Skin epidermis (tissue), 12 donors: Measurements from ENCODE around the gene CCNB3.

Source experiments
- H3K27ac ChIP-seq, 21 experiments: fragments of 200-600 bp; sonication (generic) in 11 of 21; one replicate each; pipeline ENCODE4 v1.5.0; 2020; ENCODE audit warnings: mild to moderate bottlenecking in 3 of 21, inconsistent platforms in 2 of 21, moderate library complexity in 2 of 21
- H3K4me3 ChIP-seq, 7 experiments: fragments of 200-600 bp; sonication (generic) in 2 of 7; one replicate each; pipeline ENCODE4 v1.5.0; 2020; ENCODE audit warnings: inconsistent platforms in 2 of 7, mild to moderate bottlenecking in 2 of 7, moderate library complexity in 1 of 7

Gene CCNB3, protein sequence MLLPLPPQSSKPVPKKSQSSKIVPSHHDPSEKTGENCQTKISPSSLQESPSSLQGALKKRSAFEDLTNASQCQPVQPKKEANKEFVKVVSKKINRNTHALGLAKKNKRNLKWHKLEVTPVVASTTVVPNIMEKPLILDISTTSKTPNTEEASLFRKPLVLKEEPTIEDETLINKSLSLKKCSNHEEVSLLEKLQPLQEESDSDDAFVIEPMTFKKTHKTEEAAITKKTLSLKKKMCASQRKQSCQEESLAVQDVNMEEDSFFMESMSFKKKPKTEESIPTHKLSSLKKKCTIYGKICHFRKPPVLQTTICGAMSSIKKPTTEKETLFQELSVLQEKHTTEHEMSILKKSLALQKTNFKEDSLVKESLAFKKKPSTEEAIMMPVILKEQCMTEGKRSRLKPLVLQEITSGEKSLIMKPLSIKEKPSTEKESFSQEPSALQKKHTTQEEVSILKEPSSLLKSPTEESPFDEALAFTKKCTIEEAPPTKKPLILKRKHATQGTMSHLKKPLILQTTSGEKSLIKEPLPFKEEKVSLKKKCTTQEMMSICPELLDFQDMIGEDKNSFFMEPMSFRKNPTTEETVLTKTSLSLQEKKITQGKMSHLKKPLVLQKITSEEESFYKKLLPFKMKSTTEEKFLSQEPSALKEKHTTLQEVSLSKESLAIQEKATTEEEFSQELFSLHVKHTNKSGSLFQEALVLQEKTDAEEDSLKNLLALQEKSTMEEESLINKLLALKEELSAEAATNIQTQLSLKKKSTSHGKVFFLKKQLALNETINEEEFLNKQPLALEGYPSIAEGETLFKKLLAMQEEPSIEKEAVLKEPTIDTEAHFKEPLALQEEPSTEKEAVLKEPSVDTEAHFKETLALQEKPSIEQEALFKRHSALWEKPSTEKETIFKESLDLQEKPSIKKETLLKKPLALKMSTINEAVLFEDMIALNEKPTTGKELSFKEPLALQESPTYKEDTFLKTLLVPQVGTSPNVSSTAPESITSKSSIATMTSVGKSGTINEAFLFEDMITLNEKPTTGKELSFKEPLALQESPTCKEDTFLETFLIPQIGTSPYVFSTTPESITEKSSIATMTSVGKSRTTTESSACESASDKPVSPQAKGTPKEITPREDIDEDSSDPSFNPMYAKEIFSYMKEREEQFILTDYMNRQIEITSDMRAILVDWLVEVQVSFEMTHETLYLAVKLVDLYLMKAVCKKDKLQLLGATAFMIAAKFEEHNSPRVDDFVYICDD (N-terminal part only)

GRCh38 chrX:50204364-50204899 lies at the start of gene CCNB3:
Gene CCNB3 (plus strand): TSS chrX:50204765. CDS start chrX:50285164, 80,399 bp downstream.
- Histone ChIP-seq H3K27ac (peak within 1 kb of the TSS in 9 of 21 experiments; percentile 14 to 66 (median 33)), H3K4me3 (peak within 1 kb of the TSS in 2 of 7 experiments; percentile 12 to 26)

GRCh38 chrX:50157545-50158135 lies 46.9 kb upstream of the CCNB3 start:
- H3K27ac ChIP-seq, result no peak overlapping the region
- H3K4me3 ChIP-seq, result no peak overlapping the region

GRCh38 chrX:50158593-50158992 lies 46.0 kb upstream of the CCNB3 start:
- no peak overlapping the region for H3K27ac ChIP-seq
- no peak overlapping the region for H3K4me3 ChIP-seq

DNA sequence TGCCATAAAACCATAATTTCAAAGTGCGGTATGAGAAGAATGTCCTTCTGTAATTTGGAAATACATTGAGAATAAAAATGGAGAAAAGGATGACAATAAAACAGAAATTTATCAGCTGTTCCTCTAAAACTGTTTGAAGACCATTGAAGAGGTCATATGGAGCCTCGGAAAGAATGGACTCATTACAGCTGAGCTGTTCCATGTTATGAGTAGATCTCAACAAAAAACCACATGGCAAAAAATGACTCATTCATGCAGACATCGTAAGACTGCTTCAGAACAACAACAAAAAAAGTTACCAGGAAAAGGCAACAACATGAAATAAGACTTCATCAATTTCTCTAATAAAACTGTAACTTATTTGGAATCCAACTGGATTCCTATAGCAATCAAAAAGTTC lies 43.4 kb upstream of the CCNB3 start:
- Histone ChIP-seq H3K27ac (no peak overlapping the region), H3K4me3 (no peak overlapping the region)

GRCh38 chrX:50165727-50166126 lies 38.8 kb upstream of the CCNB3 start:
- Histone ChIP-seq H3K4me3 (no peak overlapping the region), H3K27ac (no peak overlapping the region)

DNA sequence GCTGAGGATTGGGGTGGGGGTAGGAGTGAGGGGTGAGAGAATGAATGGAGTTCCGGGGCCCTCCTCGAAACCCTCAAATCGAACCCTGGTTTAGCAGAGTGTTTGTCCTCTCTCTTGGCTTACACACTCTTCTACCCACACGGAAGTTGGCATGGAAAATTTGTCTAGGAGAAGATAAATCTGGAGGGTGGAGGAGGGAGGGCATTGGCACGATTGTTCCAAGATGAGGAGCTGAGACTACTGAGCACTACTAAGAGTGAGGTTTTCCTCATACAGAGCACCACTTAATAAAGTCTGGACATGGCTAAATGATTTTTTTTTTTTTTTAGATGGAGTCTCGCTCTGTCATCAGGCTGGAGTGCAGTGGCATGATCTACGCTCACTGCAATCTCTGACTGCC lies 37.2 kb upstream of the CCNB3 start:
- no peak overlapping the region for H3K4me3 ChIP-seq
- no peak overlapping the region for H3K27ac ChIP-seq

DNA sequence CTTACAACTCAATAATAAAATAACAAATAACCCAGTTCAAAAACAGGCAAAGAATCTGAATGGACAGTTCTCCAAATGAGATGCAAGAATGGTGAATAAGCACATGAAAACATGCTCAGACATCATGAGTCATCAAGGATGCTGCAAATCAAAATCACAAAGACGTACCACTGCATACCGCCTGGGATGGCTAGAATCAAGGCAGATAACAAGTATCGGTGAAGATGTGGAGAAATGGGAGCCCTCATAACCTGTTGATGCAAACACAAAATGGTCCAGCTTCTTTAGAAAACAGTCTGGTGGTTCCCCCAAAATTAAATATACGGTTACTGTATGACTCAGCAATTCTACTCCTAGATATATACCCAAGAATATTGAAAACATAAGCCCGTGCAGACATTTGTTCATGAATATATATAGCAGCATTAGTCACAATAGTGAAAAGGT lies 36.3 kb upstream of the CCNB3 start:
- H3K4me3 ChIP-seq, result no peak overlapping the region
- H3K27ac ChIP-seq, result no peak overlapping the region

- Histone ChIP-seq H3K27ac (no peak overlapping the region), H3K4me3 (no peak overlapping the region)
Observed at GRCh38 chrX:50169717-50170116, 34.8 kb upstream of the CCNB3 start.

GRCh38 chrX:50180073-50180940 lies 24.3 kb upstream of the CCNB3 start:
- Histone ChIP-seq H3K27ac (no peak overlapping the region), H3K4me3 (no peak overlapping the region)

- no peak overlapping the region for H3K27ac ChIP-seq
- no peak overlapping the region for H3K4me3 ChIP-seq
Observed at GRCh38 chrX:50183891-50184290, 20.7 kb upstream of the CCNB3 start.

- Histone ChIP-seq H3K27ac (peak overlapping the region in 2 of 21 experiments; percentile 3 to 20), H3K4me3 (no peak overlapping the region)
Observed at GRCh38 chrX:50188859-50189600, 15.5 kb upstream of the CCNB3 start.

DNA sequence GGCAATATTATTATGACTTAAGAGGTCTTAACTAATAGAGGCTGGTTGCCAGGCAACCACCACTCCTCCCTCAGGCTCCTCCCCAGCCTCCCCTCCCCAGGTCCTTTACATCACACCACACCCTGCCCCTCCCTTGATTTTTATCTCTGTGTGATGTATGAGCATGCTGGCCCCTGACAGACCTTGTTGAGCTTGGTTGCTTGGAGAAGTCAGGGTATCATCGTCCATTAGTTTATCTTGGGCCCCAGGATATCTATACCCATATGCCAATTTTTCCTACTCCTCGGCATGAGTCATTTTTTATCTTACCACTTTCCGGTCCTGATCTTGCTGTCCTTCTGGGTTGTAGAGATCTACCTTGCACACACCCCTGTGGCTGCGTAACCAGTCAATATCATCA lies 6.2 kb upstream of the CCNB3 start:
- Histone ChIP-seq H3K27ac (no peak overlapping the region), H3K4me3 (no peak overlapping the region)

DNA sequence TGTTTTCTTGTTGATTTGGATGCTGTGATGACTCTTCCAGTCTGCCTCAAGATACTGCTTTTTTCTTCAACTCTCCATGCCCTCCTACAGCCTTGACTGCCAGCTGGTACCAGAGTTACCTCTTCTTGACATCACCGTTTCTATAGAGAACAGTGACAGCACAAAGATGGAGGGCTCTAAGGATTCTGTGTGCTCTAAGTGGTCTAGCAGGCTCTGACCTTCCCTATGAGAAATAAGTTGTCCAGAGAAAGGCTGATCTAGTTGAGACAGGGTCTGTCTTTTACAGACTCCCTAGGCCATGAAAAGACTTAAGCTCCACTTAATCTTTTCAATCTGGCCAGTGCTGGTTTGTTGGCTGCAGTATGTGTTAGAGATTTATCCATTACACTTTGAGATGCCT lies 3.7 kb upstream of the CCNB3 start, which contains the start of gene AKAP4:
Gene AKAP4 (minus strand): TSS at position 101 of the 400 bp plus-strand sequence. CDS start 118 bp downstream, outside the sequence.
- Histone ChIP-seq H3K4me3 (no peak within 1 kb of the TSS), H3K27ac (no peak within 1 kb of the TSS)

DNA sequence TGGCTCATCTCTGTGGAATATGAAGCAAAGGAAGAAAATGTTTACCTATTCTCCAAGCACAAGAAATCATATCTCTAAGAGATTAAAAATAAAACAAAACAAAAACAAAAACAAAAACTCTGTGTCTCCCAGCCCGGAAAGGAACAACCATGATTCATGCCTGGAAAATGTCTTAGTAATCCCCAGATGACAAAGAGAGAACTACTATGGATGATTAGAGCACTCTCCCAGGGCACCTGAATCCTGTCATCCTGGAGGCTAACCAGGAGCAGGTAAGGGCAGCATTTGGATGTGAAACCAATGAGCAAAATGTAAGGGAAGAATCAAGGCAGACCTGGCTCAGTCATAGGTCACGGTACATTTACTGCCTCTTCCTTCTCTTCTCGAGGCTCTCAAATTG lies 2.0 kb upstream of the CCNB3 start:
- H3K4me3 ChIP-seq, result no peak overlapping the region
- peak overlapping the region in 1 of 21 experiments; percentile 28 for H3K27ac ChIP-seq

GRCh38 chrX:50206753-50207152 lies 2.2 kb downstream of the CCNB3 start:
- no peak overlapping the region for H3K27ac ChIP-seq

DNA sequence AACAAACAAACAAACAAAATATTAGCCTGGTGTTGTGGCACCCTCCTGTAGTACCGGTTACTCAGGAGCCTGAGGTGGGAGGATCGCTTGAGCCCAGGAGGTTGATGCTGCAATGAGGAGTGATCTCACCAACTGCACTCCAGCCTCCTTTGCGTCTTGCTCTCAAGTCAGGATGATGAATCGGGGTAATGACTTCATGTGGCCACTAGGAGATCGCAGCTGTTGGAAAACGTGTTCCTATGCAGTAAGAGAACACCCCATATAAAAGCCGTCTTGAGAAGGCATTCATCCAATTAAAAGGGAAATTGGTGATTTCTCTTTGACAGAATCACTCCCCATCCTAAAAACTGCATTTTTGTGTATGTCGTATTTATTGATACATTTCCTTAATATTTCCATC lies 6.9 kb downstream of the CCNB3 start:
- Histone ChIP-seq H3K27ac (no peak overlapping the region), H3K4me3 (no peak overlapping the region)

More at GRCh38 chrX:50206753-50207152, 2.2 kb downstream of the CCNB3 start:
- no peak overlapping the region for H3K4me3 ChIP-seq

- no peak overlapping the region for H3K27ac ChIP-seq
- no peak overlapping the region for H3K4me3 ChIP-seq
Observed at GRCh38 chrX:50281253-50281652, 76.7 kb downstream of the CCNB3 start.

GRCh38 chrX:50327235-50327634 lies 122.7 kb downstream of the CCNB3 start:
- Histone ChIP-seq H3K4me3 (no peak overlapping the region), H3K27ac (no peak overlapping the region)
